RWPE2 (cell line): Measurements from ENCODE around the gene NSUN4.
A peak's percentile ranks its signal among the peaks of the same experiment; 100 is the strongest.

Source experiments
- ATAC-seq: fragments of 200-7000 bp; cut with Tn5 transposase; 3 replicates; pipeline ENCODE4 v1.9.1; 2021; ENCODE audit warnings: low read depth
- DNase-seq: peaks from one replicate; pipeline ENCODE4 v3.0.0-alpha.2; 2020; ENCODE audit warnings: low spot score
- H3K27ac ChIP-seq: fragments of 450-650 bp; 2 replicates; pipeline ENCODE4 v1.5.1; 2017; ENCODE audit warnings: mild to moderate bottlenecking; ENCODE audit not compliant: poor library complexity, severe bottlenecking
- H3K27me3 ChIP-seq: fragments of 250-450 bp; sonication (Bioruptor Pico); 2 replicates; pipeline ENCODE4 v1.5.1; 2021; ENCODE audit warnings: mild to moderate bottlenecking, moderate library complexity; ENCODE audit not compliant: insufficient read depth, poor library complexity, severe bottlenecking
- H3K36me3 ChIP-seq: fragments of 250-450 bp; sonication (Bioruptor Pico); 2 replicates; pipeline ENCODE4 v1.5.1; 2020; ENCODE audit warnings: low read depth, mild to moderate bottlenecking, moderate library complexity
- H3K4me1 ChIP-seq: fragments of 250-450 bp; sonication (Bioruptor Pico); 2 replicates; pipeline ENCODE4 v1.5.1; 2021; ENCODE audit warnings: mild to moderate bottlenecking, moderate library complexity; ENCODE audit not compliant: insufficient read depth, poor library complexity, severe bottlenecking
- H3K4me3 ChIP-seq: fragments of 250-450 bp; sonication (Bioruptor Pico); 2 replicates; pipeline ENCODE4 v1.5.1; 2021; ENCODE audit warnings: mild to moderate bottlenecking, moderate library complexity; ENCODE audit not compliant: severe bottlenecking
- H3K9me3 ChIP-seq: fragments of 250-450 bp; sonication (Bioruptor Pico); 2 replicates; pipeline ENCODE4 v1.5.1; 2021; ENCODE audit warnings: mild to moderate bottlenecking, moderate library complexity; ENCODE audit not compliant: severe bottlenecking
- TF ChIP-seq, protein P1 (sequence below): fragments of 450-650 bp; IDR thresholded peaks from one replicate; pipeline ENCODE4 v1.5.1; 2017; ENCODE audit warnings: mild to moderate bottlenecking, moderate library complexity; ENCODE audit not compliant: poor library complexity, severe bottlenecking

NSUN4 gene

DNA sequence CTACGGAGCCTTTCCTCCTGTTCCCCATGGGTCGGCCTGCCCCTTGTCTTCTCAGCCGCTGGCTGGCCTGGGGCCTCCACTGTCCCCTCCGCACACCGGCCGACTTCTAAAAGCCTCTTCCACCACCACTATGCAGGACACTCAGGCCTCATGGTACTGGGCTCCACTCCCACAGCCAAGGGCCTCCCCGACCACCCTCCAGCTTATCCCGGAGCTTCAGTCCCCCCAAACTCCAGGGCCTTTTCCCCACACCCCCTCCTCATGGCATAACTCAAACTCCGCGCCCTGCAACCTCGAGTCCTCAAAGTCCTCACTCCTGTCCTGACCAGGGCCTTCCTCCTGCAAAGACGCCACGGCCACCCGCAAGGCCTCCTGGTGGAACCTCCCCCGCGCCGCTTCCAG is 39.2 kb upstream of the NSUN4 start:
- TF ChIP-seq, protein P1, sequence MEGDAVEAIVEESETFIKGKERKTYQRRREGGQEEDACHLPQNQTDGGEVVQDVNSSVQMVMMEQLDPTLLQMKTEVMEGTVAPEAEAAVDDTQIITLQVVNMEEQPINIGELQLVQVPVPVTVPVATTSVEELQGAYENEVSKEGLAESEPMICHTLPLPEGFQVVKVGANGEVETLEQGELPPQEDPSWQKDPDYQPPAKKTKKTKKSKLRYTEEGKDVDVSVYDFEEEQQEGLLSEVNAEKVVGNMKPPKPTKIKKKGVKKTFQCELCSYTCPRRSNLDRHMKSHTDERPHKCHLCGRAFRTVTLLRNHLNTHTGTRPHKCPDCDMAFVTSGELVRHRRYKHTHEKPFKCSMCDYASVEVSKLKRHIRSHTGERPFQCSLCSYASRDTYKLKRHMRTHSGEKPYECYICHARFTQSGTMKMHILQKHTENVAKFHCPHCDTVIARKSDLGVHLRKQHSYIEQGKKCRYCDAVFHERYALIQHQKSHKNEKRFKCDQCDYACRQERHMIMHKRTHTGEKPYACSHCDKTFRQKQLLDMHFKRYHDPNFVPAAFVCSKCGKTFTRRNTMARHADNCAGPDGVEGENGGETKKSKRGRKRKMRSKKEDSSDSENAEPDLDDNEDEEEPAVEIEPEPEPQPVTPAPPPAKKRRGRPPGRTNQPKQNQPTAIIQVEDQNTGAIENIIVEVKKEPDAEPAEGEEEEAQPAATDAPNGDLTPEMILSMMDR = no peak
- H3K27ac ChIP-seq = peak overlapping the region; percentile 80
- peaks cover 33% of the 10 kb centered on the region for H3K36me3 ChIP-seq
- H3K27me3 ChIP-seq = no peaks in the 10 kb centered on the region
- ATAC-seq (peak; percentile 10; the same call in 2 of the 3 replicates), DNase-seq (no peak)
- no peaks in the 10 kb centered on the region for H3K9me3 ChIP-seq
- peaks cover 3% of the 10 kb centered on the region for H3K4me1 ChIP-seq
- peak overlapping the region; percentile 58 for H3K4me3 ChIP-seq

DNA sequence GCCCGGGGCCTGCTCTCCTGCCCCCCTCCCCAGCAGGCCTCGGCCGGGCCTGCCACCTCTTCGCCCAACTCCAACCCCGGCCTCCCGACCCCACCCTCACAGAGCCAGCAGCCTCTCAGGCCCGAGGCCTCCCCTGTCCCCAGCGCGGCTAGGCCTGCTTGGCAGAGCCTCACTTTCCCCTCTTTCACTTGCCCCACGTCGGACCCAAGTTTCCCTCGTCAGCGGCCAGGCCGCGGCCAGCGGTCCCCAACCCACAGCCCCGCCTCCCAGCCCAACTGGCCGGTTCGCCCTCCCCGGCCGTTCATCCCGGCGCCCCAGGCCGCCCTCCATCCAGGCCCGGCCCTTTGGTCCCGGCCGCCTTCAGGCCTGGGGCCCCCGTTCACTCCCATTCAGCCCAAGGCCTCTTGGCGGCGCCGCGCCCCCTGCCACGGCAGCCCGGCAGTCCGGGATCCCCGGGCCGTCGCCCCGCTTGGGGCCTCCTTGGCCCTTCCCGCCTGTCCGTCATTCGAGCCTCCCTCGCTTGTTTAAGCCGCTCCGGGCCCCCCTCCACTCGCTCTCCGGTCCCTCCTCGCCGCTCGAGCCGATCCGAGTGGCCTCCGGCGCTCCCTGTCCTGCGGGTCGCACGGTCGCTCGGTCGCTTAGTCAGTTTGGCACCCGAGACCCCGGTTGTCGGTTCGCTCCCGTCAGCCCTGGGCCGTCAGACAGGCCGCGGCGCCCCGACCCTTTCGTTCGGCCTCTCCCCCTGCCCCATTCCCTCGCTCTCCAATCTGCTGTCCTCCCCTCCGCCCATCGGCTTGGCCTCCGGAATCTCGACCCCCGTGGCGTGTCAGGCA is 38.6 kb upstream of the NSUN4 start:
- H3K27ac ChIP-seq = peak overlapping the region; percentile 80
- DNase-seq (no peak), ATAC-seq (peak; percentile 36)
- no peaks in the 10 kb centered on the region for H3K27me3 ChIP-seq
- H3K4me1 ChIP-seq = peaks cover 3% of the 10 kb centered on the region
- H3K4me3 ChIP-seq = peak overlapping the region; percentile 58
- no peaks in the 10 kb centered on the region for H3K9me3 ChIP-seq
- TF ChIP-seq, protein P1 = no peak
- peaks cover 33% of the 10 kb centered on the region for H3K36me3 ChIP-seq

DNA sequence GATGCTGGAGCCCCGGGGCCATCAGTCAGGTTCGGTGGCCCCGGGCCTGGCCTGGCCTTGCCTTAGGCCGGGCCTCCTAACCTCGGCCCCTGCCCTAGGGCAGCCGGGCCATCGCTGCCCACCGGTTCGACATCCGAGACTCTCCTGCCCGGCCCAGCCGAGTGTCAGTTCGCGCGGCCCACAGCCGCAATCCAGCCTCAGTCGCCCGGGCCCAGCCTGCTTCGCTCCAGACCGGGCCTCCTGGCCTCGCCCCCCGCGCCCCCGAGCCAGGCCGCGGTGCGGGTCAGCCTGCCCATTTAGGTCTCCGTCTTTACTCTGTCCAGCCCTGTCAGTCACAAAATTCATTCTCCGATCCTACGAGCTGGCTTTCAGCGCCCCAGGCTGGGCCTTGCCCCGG is 38.0 kb upstream of the NSUN4 start:
- H3K4me3 ChIP-seq = peak overlapping the region; percentile 58
- peak overlapping the region; percentile 80 for H3K27ac ChIP-seq
- TF ChIP-seq, protein P1 = no peak
- no peaks in the 10 kb centered on the region for H3K27me3 ChIP-seq
- H3K4me1 ChIP-seq = peaks cover 3% of the 10 kb centered on the region
- peak; percentile 26 for ATAC-seq
- DNase-seq = no peak
- H3K9me3 ChIP-seq = no peaks in the 10 kb centered on the region
- H3K36me3 ChIP-seq = peaks cover 32% of the 10 kb centered on the region

DNA sequence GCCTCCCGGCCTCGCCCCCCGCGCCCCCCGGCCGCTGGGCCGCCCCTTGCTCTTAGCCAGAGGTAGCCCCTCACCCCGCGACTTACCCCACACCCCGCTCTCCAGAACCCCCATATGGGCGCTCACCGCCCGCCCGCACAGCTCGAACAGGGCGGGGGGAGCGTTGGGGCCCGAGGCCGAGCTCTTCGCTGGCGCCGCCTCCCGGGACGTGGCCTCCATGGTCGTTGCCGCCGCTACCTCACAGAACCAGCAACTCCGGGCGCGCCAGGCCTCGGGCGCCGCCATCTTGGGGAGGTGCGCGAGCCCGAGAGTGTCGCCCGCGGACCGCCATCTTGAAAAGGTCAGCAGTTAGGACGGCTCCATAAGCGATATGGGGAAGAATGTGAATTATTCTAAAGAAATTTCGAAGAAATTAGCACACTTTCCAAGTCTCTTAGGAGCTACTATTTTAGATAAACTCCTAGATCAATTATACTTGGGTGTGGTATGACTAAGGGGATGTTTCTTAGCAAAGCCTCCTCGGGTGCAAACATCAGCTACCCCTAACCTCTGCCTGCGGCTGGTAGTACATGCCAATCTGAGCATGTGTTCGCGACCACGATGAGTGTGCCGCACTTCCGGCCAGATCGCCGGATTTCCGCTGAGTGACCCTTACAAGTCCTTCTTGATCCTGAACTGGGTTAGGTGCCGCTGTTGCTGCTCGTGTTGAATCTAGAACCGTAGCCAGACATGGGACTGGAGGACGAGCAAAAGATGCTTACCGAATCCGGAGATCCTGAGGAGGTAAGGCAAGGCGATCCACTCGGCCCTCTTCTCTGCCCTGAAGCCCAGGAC is 37.4 kb upstream of the NSUN4 start, which contains the start of the genes LRRC41 and UQCRH:
LRRC41 (minus strand) TSS at position 579 of the 834 bp plus-strand sequence; CDS start at position 285, 294 bp downstream.
UQCRH (plus strand) TSS at position 661 of the 834 bp plus-strand sequence; CDS start at position 730, 69 bp downstream.
- H3K36me3 ChIP-seq = peaks cover 32% of the 10 kb centered on the region
- peak within 1 kb of the TSS; percentile 58 for H3K4me3 ChIP-seq
- no peaks in the 10 kb centered on the region for H3K9me3 ChIP-seq
- peaks cover 3% of the 10 kb centered on the region for H3K4me1 ChIP-seq
- TF ChIP-seq, protein P1 = no peak
- H3K27ac ChIP-seq = peak within 1 kb of the TSS; percentile 80
- DNase-seq = peak; percentile 93
- no peaks in the 10 kb centered on the region for H3K27me3 ChIP-seq
- peak; percentile 73 for ATAC-seq
